T-helper 2 cell treated with Interferon-gamma antibody and Interleukin-4, amounts not matched to agents 5 μg/mL and 100 μg/mL, for 36 hours (primary cell): Measurements from ENCODE around the gene CXCR4.
A peak's percentile ranks its signal among the peaks of the same experiment; 100 is the strongest.

Experiments
- DNase-seq: peaks from one replicate; pipeline ENCODE4 v3.0.0; 2021; ENCODE audit warnings: low spot score
- H3K27ac Mint-ChIP-seq: one replicate; pipeline ENCODE4 v1.8.0; 2021; ENCODE audit warnings: mild to moderate bottlenecking, mixed read lengths
- H3K27me3 Mint-ChIP-seq: one replicate; pipeline ENCODE4 v1.8.0; 2021; ENCODE audit warnings: low read depth, mixed read lengths
- H3K36me3 Mint-ChIP-seq: one replicate; pipeline ENCODE4 v1.8.0; 2021; ENCODE audit warnings: low read depth, mixed read lengths
- H3K4me1 Mint-ChIP-seq: one replicate; pipeline ENCODE4 v1.8.0; 2021; ENCODE audit warnings: low read depth, mixed read lengths
- H3K4me3 Mint-ChIP-seq: one replicate; pipeline ENCODE4 v1.8.0; 2022; ENCODE audit warnings: mild to moderate bottlenecking, moderate library complexity, mixed read lengths
- H3K9me3 Mint-ChIP-seq: one replicate; pipeline ENCODE4 v1.8.0; 2021; ENCODE audit warnings: mixed read lengths

Gene CXCR4

DNA sequence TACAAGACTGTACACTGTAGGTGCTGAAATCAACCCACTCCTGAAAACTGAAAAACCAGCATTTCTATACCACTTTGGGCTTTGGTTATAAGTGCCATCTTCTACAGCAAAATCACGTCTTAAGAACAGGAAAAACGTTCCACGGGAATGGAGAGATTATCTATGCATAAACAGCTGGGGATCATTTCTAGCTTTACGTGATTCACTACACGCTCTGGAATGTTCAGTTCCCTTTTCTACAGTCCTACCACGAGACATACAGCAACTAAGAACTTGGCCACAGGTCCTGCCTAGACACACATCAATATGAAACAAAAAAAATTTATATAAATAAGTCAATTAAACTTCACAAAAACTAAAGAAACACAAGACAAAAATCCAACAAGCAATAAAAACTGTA lies 3.6 kb downstream of the CXCR4 start:
- peaks cover 45% of the 10 kb centered on the region for H3K36me3 Mint-ChIP-seq
- H3K27me3 Mint-ChIP-seq, result peaks cover 3% of the 10 kb centered on the region
- H3K27ac Mint-ChIP-seq, result no peak overlapping the region
- H3K4me3 Mint-ChIP-seq, result peak overlapping the region; percentile 64
- DNase-seq, result no peak
- H3K9me3 Mint-ChIP-seq, result no peaks in the 10 kb centered on the region
- H3K4me1 Mint-ChIP-seq, result peaks cover 38% of the 10 kb centered on the region

DNA sequence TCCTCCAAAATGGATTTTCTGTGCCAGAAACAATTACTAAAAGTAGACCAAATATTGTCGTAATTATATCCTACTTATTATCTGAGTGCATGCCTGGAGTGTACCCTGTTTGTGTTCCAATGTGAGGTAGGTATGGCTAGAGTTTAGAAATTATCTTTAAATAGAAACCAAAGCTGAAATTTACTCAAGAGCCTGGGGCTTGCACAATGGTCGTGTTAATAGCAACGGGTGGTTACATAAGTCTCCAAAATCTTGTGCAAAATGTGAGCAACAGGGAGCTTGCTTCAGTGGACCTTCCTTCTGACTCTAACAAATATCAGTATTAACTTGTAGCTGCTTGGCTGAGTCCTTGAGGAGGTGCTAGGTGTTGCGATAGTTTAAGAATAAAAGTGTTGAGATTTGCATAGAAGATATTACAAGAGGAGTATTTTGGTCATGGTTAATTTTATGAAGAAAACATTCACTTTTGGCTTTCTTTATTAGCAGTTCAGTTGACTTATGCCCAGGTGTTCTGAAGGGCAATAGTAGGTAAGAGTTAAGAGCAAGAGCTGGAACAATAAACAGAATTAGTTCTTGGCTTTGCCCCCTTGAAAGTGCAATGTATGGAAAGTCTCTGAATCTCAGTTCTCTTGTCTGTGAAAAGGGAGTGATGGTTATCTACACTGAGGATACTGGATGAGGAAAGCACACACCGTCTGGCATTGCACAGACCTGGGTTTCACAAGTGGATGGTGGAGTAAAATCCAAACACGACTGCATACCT lies 4.6 kb downstream of the CXCR4 start:
- peaks cover 39% of the 10 kb centered on the region for H3K4me1 Mint-ChIP-seq
- H3K4me3 Mint-ChIP-seq, result peak overlapping the region; percentile 36
- no peaks in the 10 kb centered on the region for H3K27me3 Mint-ChIP-seq
- no peak for DNase-seq
- H3K9me3 Mint-ChIP-seq, result no peaks in the 10 kb centered on the region
- H3K36me3 Mint-ChIP-seq, result peaks cover 45% of the 10 kb centered on the region
- H3K27ac Mint-ChIP-seq, result no peak overlapping the region

DNA sequence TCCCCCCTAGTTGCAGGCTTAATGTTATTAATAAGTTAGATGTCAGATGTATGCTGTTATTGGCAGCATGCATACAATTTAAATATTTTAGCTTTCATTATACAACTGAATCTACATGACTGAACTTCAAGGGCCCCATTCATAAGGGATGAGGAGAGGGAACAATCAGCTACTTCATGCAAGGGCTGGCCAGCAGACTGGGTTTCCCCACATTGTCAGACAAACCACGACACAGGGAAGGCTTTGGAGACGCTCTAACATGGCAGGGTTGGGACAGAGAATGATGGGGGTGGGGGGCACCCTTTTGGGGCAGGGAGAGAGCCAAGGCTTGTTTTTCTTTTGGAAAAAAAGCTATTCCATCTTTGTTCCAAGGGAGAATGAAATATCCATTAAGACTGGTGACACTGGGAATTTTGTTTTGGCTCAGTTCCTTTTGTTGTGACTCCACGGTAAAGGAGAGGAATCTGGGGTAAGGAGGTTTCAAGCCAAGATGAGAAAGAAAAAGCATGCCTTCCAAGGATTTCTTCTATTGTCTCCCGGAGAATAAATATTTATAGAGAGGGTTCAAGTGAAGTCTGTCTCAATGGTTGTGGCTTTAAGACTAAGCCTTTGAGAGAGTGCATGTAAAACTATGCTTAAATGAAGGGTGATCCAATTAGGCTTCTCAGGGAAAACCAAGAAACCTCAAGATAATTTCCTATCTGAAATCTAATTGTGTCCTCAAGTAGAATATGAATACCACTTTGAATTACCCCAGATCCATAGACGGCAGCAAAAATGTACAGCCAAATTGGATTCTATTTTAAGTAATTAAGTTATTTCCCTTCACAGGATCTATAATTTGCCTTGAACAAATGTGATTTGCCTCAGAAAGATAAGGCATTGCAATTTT lies 5.4 kb downstream of the CXCR4 start:
- Mint-ChIP-seq H3K27ac (no peak overlapping the region), H3K4me1 (peaks cover 39% of the 10 kb centered on the region), H3K36me3 (peaks cover 43% of the 10 kb centered on the region), H3K27me3 (no peaks in the 10 kb centered on the region), H3K9me3 (no peaks in the 10 kb centered on the region), H3K4me3 (no peak overlapping the region)
- no peak for DNase-seq

DNA sequence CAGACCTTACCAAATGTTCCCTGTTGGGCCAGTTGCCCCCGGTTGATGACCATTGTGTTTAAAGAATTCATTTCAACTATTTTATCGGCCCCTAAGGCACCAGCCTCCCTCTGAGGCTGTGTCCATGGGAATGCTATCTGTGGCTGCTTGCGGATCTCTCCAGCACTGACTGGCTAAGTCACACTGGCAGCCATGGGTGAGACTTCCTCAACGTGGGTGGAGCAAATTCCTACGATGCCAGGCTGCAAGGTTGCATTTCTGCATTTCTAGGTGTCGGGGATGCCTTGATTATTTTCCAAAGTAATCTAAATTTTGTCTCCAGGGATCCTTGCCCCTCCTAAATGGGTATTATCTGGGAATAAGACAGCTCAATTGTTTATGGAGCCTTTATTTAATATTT lies 6.2 kb downstream of the CXCR4 start:
- no peak for DNase-seq
- Mint-ChIP-seq H3K9me3 (no peaks in the 10 kb centered on the region), H3K4me1 (peaks cover 39% of the 10 kb centered on the region), H3K27ac (no peak overlapping the region), H3K27me3 (peaks cover under 1% of the 10 kb centered on the region), H3K4me3 (no peak overlapping the region), H3K36me3 (peaks cover 39% of the 10 kb centered on the region)

DNA sequence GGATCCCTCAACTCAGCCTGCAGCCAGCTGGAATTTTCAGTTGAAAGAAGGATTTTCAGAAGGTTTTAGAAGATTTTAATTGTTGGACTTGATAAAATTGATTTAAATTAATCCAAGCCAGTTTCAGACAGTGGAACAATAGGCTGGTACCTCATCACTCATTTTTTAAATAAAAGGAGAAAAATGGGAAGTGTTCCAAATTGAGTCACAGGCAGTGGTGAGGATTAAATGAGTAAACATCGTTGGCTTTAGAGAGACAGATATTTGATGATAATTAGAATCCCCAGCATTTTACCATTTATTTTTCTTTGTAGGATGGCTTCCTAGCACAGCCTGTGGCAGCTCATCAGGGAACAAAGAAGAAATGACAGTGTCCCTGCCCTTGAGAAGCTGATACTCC lies 7.4 kb downstream of the CXCR4 start:
- no peak overlapping the region for H3K27ac Mint-ChIP-seq
- H3K36me3 Mint-ChIP-seq, result peaks cover 32% of the 10 kb centered on the region
- H3K4me1 Mint-ChIP-seq, result peaks cover 33% of the 10 kb centered on the region
- no peak overlapping the region for H3K4me3 Mint-ChIP-seq
- peaks cover 2% of the 10 kb centered on the region for H3K27me3 Mint-ChIP-seq
- no peak for DNase-seq
- no peaks in the 10 kb centered on the region for H3K9me3 Mint-ChIP-seq

DNA sequence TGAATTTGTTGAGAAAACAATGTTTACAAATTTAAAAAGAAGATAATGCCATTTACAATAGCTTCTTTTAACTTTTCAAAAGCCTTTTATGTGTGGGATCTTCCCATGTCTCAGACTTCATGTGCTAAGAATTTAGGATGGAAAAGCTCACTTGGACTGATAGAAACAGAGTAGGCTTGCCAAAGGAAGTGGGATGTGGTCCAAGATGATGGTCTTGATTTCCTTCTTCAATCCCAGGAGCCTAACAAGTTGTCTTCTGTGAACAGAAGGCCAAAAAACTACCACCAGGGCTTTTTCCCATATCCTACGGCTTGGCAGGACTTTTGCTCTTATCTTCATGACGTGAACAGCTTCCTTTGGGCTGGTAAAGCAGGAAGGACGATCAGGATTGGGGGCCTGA lies 9.5 kb downstream of the CXCR4 start:
- peaks cover 15% of the 10 kb centered on the region for H3K4me1 Mint-ChIP-seq
- no peak overlapping the region for H3K27ac Mint-ChIP-seq
- H3K27me3 Mint-ChIP-seq, result peaks cover 2% of the 10 kb centered on the region
- H3K36me3 Mint-ChIP-seq, result peaks cover 13% of the 10 kb centered on the region
- no peaks in the 10 kb centered on the region for H3K9me3 Mint-ChIP-seq
- DNase-seq, result no peak
- H3K4me3 Mint-ChIP-seq, result no peak overlapping the region

DNA sequence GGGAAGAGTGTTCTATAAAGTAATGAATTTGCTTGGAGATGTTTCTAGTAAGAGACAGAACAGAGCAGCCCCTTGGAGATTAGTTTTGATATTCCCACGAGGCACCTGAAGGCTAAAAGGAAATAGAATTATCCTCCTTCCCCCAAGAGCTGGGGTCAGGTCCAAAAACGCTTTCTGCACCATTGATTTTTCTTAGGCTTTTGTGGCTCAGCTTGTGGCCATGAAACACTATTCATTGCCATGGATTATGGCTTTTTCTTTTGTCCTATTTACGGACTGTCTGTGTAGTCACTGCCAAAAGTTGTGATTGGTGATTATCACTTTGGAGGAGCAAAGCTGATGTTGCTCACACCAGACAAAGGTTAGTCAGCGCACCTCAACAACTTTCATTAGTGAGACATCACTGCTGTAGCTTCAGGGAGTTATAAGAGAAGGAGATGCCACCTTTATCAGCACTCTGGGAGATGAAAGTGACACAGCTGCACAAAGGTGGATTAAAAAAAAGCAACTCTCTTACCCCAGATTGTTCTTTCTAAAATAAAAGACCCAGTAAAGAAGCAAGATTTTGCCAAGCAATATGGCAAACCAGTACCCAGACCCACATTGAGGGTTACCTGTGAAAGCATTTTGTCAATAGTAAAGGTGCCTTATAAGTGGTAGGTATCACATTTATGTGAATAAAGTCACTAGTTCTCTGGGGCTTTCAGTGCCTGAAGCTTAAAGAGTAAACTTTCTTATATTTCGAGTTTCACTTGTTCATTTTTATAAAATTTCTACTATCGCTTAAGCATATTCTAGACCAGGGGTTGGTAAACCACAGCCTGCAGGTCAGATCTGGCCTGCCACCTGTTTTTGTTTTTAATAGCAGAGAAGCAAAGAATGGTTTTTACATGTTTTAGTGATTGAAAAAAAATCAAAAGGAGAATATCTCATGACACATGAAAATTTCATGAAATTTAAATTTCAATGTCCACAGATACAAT lies 10.6 kb downstream of the CXCR4 start:
- peaks cover 6% of the 10 kb centered on the region for H3K4me1 Mint-ChIP-seq
- H3K4me3 Mint-ChIP-seq, result no peak overlapping the region
- no peaks in the 10 kb centered on the region for H3K9me3 Mint-ChIP-seq
- peaks cover 2% of the 10 kb centered on the region for H3K27me3 Mint-ChIP-seq
- H3K27ac Mint-ChIP-seq, result no peak overlapping the region
- no peak for DNase-seq
- peaks cover 2% of the 10 kb centered on the region for H3K36me3 Mint-ChIP-seq

DNA sequence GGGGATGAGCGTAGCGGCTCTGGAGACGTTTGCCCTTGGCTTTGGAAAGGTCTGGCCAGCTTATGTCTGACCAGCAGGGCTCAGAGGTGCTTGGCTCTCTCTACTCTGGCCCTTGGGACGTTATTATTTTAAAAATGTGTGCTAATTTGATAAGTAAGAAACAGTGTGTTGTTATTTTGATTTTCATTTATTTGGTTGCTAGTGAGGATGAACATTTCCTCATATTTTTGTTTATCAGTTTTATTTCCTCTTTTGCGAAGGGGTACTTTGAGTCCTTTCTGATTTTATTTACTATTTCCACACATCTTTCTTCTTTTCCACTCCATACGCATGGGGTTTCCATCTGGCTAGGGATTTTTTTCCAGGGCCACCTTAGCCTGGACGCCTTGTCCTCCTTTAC lies 11.4 kb downstream of the CXCR4 start:
- H3K4me1 Mint-ChIP-seq, result peaks cover 5% of the 10 kb centered on the region
- DNase-seq, result no peak
- H3K4me3 Mint-ChIP-seq, result no peak overlapping the region
- no peaks in the 10 kb centered on the region for H3K36me3 Mint-ChIP-seq
- peaks cover 2% of the 10 kb centered on the region for H3K27me3 Mint-ChIP-seq
- no peak overlapping the region for H3K27ac Mint-ChIP-seq
- H3K9me3 Mint-ChIP-seq, result no peaks in the 10 kb centered on the region

DNA sequence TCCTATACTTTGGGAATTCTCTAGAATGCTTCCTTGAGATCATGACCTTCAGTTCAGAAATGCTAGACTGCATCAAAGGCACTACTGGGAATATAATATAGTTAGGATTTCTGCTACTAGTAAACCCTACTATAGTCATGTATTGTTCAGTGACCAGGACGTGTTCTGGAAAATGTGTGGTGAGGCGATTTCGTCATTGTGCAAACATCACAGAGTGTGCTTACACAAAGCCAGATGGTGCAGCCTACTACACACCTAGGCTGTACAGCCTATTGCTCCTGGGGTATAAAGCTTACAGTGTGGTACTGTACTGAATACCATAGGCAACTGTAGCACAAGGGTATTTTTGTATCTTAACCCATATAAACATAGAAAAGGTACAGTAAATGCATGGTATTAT lies 13.0 kb downstream of the CXCR4 start:
- H3K27ac Mint-ChIP-seq, result no peak overlapping the region
- H3K36me3 Mint-ChIP-seq, result peaks cover 2% of the 10 kb centered on the region
- H3K27me3 Mint-ChIP-seq, result peaks cover 2% of the 10 kb centered on the region
- H3K4me3 Mint-ChIP-seq, result no peak overlapping the region
- peaks cover 8% of the 10 kb centered on the region for H3K4me1 Mint-ChIP-seq
- H3K9me3 Mint-ChIP-seq, result peaks cover 5% of the 10 kb centered on the region
- no peak for DNase-seq

DNA sequence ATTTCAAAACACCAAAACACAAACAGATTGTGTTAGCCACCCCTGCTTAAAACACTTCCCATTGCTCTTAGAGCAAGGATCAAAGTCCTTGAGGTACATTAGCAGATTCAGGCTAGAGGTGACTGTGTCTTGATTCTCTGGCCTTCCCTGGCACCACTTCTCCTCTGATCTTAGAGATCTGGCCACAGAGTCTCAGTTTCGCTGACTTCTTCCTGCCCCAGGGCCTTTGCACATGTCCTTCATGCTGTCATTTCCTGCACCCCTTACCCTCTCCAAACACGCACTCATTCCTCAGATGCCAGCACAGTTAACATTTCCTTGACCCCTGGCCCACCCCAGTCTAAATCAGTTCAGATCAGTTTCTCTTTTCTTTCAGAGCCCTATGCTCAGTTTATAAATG lies 16.9 kb downstream of the CXCR4 start:
- no peak overlapping the region for H3K4me3 Mint-ChIP-seq

DNA sequence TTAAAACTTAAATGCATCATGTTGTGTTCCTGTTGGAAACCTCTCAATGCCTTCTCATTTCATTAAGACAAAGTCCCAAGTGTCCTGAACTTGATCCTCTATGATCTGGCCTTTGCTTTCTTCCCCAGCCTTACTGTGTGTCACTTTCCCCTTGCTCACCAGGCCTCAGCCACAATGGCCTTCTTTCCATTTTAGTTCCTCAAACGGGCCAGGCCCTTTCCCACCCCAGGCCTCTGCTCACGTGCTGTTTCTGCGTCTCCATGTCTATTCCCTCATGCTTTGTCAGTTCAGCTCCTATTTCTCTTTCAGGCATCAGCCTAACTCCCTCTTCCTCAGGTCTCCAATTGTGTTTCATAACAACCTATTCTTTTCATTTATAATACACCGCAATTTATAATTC lies 19.5 kb downstream of the CXCR4 start:
- H3K4me1 Mint-ChIP-seq, result peaks cover 7% of the 10 kb centered on the region
- peaks cover 2% of the 10 kb centered on the region for H3K36me3 Mint-ChIP-seq
- H3K9me3 Mint-ChIP-seq, result peaks cover 5% of the 10 kb centered on the region
- no peak for DNase-seq
- no peak overlapping the region for H3K4me3 Mint-ChIP-seq
- H3K27me3 Mint-ChIP-seq, result no peaks in the 10 kb centered on the region
- no peak overlapping the region for H3K27ac Mint-ChIP-seq

More for the DNA sequence above, 16.9 kb downstream of the CXCR4 start:
- H3K36me3 Mint-ChIP-seq, result peaks cover 2% of the 10 kb centered on the region
- H3K4me1 Mint-ChIP-seq, result peaks cover 7% of the 10 kb centered on the region
- H3K27ac Mint-ChIP-seq, result no peak overlapping the region
- H3K27me3 Mint-ChIP-seq, result no peaks in the 10 kb centered on the region
- peaks cover 5% of the 10 kb centered on the region for H3K9me3 Mint-ChIP-seq
- DNase-seq, result no peak

DNA sequence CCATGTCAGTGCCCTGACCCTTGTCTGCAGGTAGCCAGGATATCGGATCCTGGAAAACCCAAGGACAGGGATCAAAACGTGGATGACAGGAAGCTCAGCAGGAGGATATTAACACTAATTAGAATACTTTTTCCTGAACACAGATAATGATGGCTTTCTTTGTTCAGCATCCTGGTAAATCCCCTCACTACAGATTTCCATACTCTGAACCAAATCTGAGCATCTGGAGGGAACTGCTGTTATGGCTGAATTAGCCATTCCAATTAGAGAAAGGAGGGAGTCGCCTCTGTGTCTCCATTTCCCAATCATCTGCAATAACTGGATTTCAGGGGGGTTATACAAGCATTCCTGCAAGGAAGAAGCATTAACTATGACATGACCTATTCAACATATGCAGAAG lies 24.4 kb downstream of the CXCR4 start:
- H3K27ac Mint-ChIP-seq, result no peak overlapping the region
- no peak overlapping the region for H3K4me3 Mint-ChIP-seq
- H3K9me3 Mint-ChIP-seq, result no peaks in the 10 kb centered on the region

DNA sequence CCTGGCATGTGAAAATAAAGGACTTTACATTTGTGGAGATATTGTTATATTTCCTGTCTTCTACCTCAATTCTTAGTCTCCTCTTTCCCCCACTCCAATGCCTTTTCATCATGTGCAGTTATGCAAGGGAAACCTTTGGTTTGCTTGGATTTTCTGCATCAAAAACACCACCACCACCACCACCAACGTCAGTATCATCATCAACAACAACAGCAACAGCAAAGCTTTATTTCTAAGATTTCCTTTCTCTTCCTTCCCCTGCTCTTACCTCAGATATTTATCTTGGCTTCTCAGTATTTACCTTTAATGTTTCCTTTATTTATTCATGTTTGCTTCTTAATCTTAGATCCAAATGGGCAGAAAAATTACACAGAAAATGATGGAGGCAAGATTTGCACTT lies 26.1 kb downstream of the CXCR4 start:
- H3K27ac Mint-ChIP-seq, result no peak overlapping the region
- H3K9me3 Mint-ChIP-seq, result no peaks in the 10 kb centered on the region
- H3K36me3 Mint-ChIP-seq, result no peaks in the 10 kb centered on the region
- peaks cover 4% of the 10 kb centered on the region for H3K27me3 Mint-ChIP-seq
- peaks cover 23% of the 10 kb centered on the region for H3K4me1 Mint-ChIP-seq
- peak overlapping the region; percentile 18 for H3K4me3 Mint-ChIP-seq
- DNase-seq, result no peak

More for the DNA sequence above, 24.4 kb downstream of the CXCR4 start:
- Mint-ChIP-seq H3K27me3 (peaks cover 4% of the 10 kb centered on the region), H3K4me1 (peaks cover 20% of the 10 kb centered on the region), H3K36me3 (no peaks in the 10 kb centered on the region)
- DNase-seq, result no peak
